H1 (cell line): ENCODE measurements around the gene LARP4B. TPM values are rescaled to one million over a fixed set of nuclear protein-coding genes. Genes with fewer than 3 reads are reported as not detected.

Experiments used
- BCL11A ChIP-seq, 2 experiments: IDR thresholded peaks; one replicate each; pipeline ENCODE4 v1.6.1; 2011; ENCODE audit warnings: low read depth in 2 of 2, low read length in 2 of 2, mild to moderate bottlenecking in 2 of 2
- CHD1 ChIP-seq: IDR thresholded peaks from 2 replicates; pipeline ENCODE4 v1.6.1; 2012; ENCODE audit warnings: low read depth, low read length, improper control_type of control experiment
- EP300 ChIP-seq, 2 experiments: IDR thresholded peaks; 1 replicate in 1 of 2; 2 replicates in 1 of 2; pipeline ENCODE4 v1.6.1; 2011 to 2012; ENCODE audit warnings: low read depth in 2 of 2, low read length in 2 of 2, mild to moderate bottlenecking in 2 of 2, borderline replicate concordance in 1 of 2, inconsistent platforms in 1 of 2, moderate library complexity in 1 of 2
- GABPA ChIP-seq: IDR thresholded peaks from 2 replicates; pipeline ENCODE4 v1.6.1; 2011; ENCODE audit warnings: mild to moderate bottlenecking, low read length, moderate library complexity, borderline replicate concordance; ENCODE audit not compliant: insufficient read depth
- JUND ChIP-seq: IDR thresholded peaks from 2 replicates; pipeline ENCODE4 v1.6.1; 2011; ENCODE audit warnings: mild to moderate bottlenecking, improper control_type of control experiment, low read length
- RFX5 ChIP-seq: IDR thresholded peaks from 2 replicates; pipeline ENCODE4 v1.6.1; 2011; ENCODE audit warnings: low read depth, low read length, improper control_type of control experiment, borderline replicate concordance
- SRF ChIP-seq: IDR thresholded peaks from 2 replicates; pipeline ENCODE4 v1.6.1; 2011; ENCODE audit warnings: mild to moderate bottlenecking, low read depth, low read length, moderate library complexity
- polyA plus RNA-seq, 7 experiments: library from polyadenylated mRNA; depleted of rRNA in 3 of 7; stranded (reverse) in 5 of 7; unstranded in 2 of 7; fragments of >200 nt in 5 of 7; fragments of 200-250 nt in 2 of 7; gene quantifications; 1 replicate in 5 of 7; 2 replicates in 1 of 7; 4 replicates in 1 of 7; pipeline versions ENCODE4 v1.2.1 to v1.2.3, GENCODE V29; 2011 to 2013; ENCODE audit warnings: missing spikeins in 2 of 7, mixed read lengths in 2 of 7
- total RNA-seq: library from RNA; stranded (reverse); fragmentation: NEBNext Ultra II Directional; extraction: Animal tissue kit (Norgen Biotek cat#: 25700); gene quantifications from 2 replicates; pipeline ENCODE4 v1.2.1, GENCODE V29; 2021

Gene LARP4B
- total and polyA plus RNA-seq, 2 of the 8 experiments (the other 6 are each of a cell fraction or from before 2014, with no cell fraction given) = 20.1 to 78.6 TPM

DNA sequence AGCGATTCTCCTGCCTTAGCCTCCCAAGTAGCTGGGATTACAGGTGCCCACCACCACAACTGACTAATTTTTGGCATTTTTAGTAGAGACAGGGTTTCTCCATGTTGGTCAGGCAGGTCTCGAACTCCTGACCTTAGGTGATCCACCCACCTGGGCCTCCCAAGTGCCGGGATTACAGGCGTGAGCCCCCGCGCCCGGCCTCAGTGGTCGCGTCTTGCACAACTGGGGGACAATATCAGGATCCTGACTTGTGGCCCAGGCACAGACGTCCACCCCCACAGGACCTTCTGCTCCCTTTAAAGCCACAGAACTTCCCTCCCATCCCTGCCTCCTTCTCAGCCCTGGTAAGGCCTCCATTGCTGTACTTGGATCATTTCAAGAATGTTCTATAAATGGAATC, 16.8 kb upstream of the LARP4B start (continued):
- no peak for TF ChIP-seq BCL11A (IDR thresholded peaks at IDR 0.05; ENCODE audit: low read depth in 2 of 2, low read length in 2 of 2)
- no peak for TF ChIP-seq RFX5
- no peak for TF ChIP-seq EP300 (IDR thresholded peaks at IDR 0.05; ENCODE audit: borderline replicate concordance in 1 of 2, low read depth in 2 of 2, low read length in 2 of 2)
- TF ChIP-seq JUND = no peak
- TF ChIP-seq SRF = no peak
- no peak for TF ChIP-seq CHD1
- TF ChIP-seq GABPA = no peak
